ENCODE measurements around the gene IL12B. TPM values are rescaled to one million over a fixed set of nuclear protein-coding genes. Genes with fewer than 3 reads are reported as not detected.
A peak's percentile ranks its signal among the peaks of the same experiment; 100 is the strongest.
"Not testable (repeated sequence)": the region's sequence is repeated elsewhere in the genome, so short reads cannot be mapped to it uniquely, and the experiment has no call there.

Gene IL12B
- total RNA-seq = under 1 TPM in 1 of 2 experiments, not detected in 1; 0.07 TPM

DNA sequence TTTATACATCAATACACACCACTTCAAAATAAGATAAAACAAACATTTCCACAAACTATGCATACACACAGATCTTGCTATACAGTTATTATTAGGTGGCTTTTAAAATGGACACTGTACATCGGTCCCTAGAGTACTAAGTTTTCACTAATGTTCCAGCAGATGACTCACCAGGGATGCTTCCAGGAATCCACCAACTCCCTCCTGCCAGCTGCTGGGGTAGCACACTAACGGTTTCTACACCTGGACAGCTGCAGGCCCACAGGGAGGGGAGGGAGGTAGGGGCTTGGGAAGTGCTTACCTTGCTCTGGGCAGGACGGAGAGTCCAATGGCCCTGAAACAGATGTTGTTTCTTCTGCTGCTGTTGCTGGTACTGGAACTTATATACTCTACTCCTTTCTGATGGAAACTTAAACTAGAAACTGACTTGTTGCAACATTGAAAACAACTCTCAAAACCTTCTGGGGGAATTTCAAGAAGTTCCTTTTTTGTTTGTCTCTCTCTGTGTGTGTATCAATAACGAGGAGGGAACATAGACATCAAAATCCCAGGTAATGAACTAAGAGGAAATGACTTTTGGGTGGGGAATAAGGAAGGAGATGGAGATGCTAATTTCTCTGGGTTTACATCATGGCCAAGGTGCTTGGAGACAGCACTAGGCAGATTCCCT lies at the start of gene IL12B:
Gene IL12B, minus strand, starts transcription at position 357 of the 670 bp plus-strand sequence. CDS start 3,705 bp downstream, outside the sequence.
- CTCF ChIA-PET = no interaction called here
- ATAC-seq (no peak), DNase-seq (no peak)
- Mint-ChIP-seq H3K36me3 (no peaks in the 10 kb centered on the region), H3K9me3 (ENCODE audit: low read depth) (no peaks in the 10 kb centered on the region), H3K27me3 (peaks cover 63% of the 10 kb centered on the region), H3K4me3 (peak within 1 kb of the TSS; percentile 57), H3K27ac (no peak within 1 kb of the TSS), H3K4me1 (peaks cover 15% of the 10 kb centered on the region)

GRCh38 chr5:159377653-159378052 lies 47.4 kb upstream of the IL12B start:
- H3K4me1 Mint-ChIP-seq = no peaks in the 10 kb centered on the region
- peaks cover 32% of the 10 kb centered on the region for H3K27me3 Mint-ChIP-seq
- H3K27ac Mint-ChIP-seq = no peak overlapping the region
- ATAC-seq = no peak
- no peak for DNase-seq
- H3K9me3 Mint-ChIP-seq (ENCODE audit: low read depth) = peaks cover 16% of the 10 kb centered on the region
- no peak overlapping the region for H3K4me3 Mint-ChIP-seq
- peaks cover 4% of the 10 kb centered on the region for H3K36me3 Mint-ChIP-seq
- CTCF ChIA-PET = no interaction called here

- H3K36me3 Mint-ChIP-seq; H3K4me1 Mint-ChIP-seq; DNase-seq; H3K27ac Mint-ChIP-seq; ATAC-seq; H3K4me3 Mint-ChIP-seq; H3K9me3 Mint-ChIP-seq (ENCODE audit: low read depth); CTCF ChIA-PET: not testable (repeated sequence)
- peaks cover 35% of the 10 kb centered on the region for H3K27me3 Mint-ChIP-seq
These were observed 37.6 kb upstream of the IL12B start for GRCh38 chr5:159367866-159368265.

GRCh38 chr5:159366776-159367175 lies 36.5 kb upstream of the IL12B start:
- not testable (repeated sequence) for H3K4me1 Mint-ChIP-seq, ATAC-seq

GRCh38 chr5:159362220-159362619 lies 31.9 kb upstream of the IL12B start:
- Mint-ChIP-seq H3K9me3 (ENCODE audit: low read depth) (no peaks in the 10 kb centered on the region), H3K4me3 (no peak overlapping the region), H3K4me1 (peaks cover 18% of the 10 kb centered on the region), H3K27ac (no peak overlapping the region), H3K36me3 (peaks cover 4% of the 10 kb centered on the region), H3K27me3 (peaks cover 26% of the 10 kb centered on the region)
- DNase-seq (no peak), ATAC-seq (no peak)
- CTCF ChIA-PET = no interaction called here

More at GRCh38 chr5:159366776-159367175, 36.5 kb upstream of the IL12B start:
- H3K36me3 Mint-ChIP-seq; DNase-seq; CTCF ChIA-PET; H3K27ac Mint-ChIP-seq; H3K4me3 Mint-ChIP-seq; H3K9me3 Mint-ChIP-seq (ENCODE audit: low read depth): not testable (repeated sequence)
- H3K27me3 Mint-ChIP-seq = peaks cover 35% of the 10 kb centered on the region

DNA sequence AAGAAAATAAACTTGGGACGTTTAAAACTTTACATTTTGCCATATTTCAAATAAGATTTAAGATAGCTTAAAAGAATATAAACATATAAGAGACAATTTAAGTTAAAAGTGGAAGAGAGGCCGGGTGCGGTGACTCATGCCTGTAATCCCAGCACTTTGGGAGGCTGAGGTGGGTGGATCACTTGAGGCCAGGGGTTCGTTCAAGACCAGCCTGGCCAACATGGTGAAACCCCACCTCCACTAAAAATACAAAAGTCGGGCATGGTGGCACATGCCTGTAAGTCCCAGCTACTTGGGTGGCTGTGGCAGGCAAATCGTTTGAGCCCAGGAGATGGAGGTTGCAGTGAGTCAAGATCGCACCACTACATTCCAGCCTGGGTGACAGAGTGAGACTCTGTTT lies 29.6 kb upstream of the IL12B start:
- not testable (repeated sequence) for H3K4me3 Mint-ChIP-seq; DNase-seq; ATAC-seq; H3K9me3 Mint-ChIP-seq (ENCODE audit: low read depth); H3K36me3 Mint-ChIP-seq; H3K27ac Mint-ChIP-seq
- Mint-ChIP-seq H3K4me1 (peaks cover 11% of the 10 kb centered on the region), H3K27me3 (peaks cover 32% of the 10 kb centered on the region)
- CTCF ChIA-PET = interaction anchor here (1.2 to 1.3 kb wide), 2 partner anchors 12 to 23 kb away, joined by 3 to 4 read pairs; no protein-coding TSS in a partner anchor

GRCh38 chr5:159359408-159359807 lies 29.1 kb upstream of the IL12B start:
- Mint-ChIP-seq H3K36me3 (peaks cover 4% of the 10 kb centered on the region), H3K4me1 (peaks cover 11% of the 10 kb centered on the region), H3K27ac (no peak overlapping the region), H3K4me3 (no peak overlapping the region), H3K9me3 (ENCODE audit: low read depth) (no peaks in the 10 kb centered on the region), H3K27me3 (peaks cover 31% of the 10 kb centered on the region)
- DNase-seq (no peak), ATAC-seq (no peak)
- CTCF ChIA-PET = interaction anchor here (1.2 to 1.3 kb wide), 2 partner anchors 11 to 22 kb away, joined by 3 to 4 read pairs; no protein-coding TSS in a partner anchor

DNA sequence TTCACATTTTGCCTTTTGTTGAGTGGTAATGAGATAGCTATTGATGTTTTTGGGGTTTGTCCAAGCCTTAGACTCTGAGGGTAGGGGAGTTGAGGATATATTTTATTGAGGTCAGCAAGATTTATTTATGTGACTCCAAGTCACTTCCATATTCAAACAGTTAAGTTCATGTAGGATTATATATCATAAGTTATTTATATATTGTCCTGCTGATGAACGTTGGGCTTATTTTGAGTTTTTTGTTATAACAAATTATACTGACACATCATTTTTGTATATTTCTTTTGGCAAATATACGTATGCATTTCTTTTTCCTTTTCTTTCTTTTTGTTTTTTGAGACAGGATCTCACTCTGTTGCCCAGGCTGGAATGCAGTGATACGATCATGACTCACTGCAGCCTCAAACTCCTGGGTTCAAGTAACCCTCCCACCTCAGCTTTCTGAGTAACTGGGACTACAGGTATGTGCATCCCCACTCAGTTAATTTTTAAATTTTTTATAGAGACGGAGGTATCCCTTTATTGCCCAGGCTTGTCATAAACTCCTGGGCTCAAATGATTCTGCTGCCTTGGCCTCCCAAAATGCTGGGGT lies 23.5 kb upstream of the IL12B start:
- Mint-ChIP-seq H3K4me1 (peaks cover under 1% of the 10 kb centered on the region), H3K4me3 (no peak overlapping the region), H3K36me3 (peaks cover 2% of the 10 kb centered on the region), H3K27me3 (peaks cover 49% of the 10 kb centered on the region), H3K27ac (no peak overlapping the region), H3K9me3 (ENCODE audit: low read depth) (no peaks in the 10 kb centered on the region)
- ATAC-seq (no peak), DNase-seq (no peak)
- CTCF ChIA-PET = no interaction called here

- H3K36me3 Mint-ChIP-seq; DNase-seq; H3K4me1 Mint-ChIP-seq; H3K27ac Mint-ChIP-seq; H3K9me3 Mint-ChIP-seq (ENCODE audit: low read depth); H3K4me3 Mint-ChIP-seq; ATAC-seq: not testable (repeated sequence)
- H3K27me3 Mint-ChIP-seq = peaks cover 40% of the 10 kb centered on the region
- CTCF ChIA-PET = interaction anchor here (1.0 kb wide), 1 partner anchor 20 kb away, joined by 3 read pairs; no protein-coding TSS in a partner anchor
These were observed 20.4 kb upstream of the IL12B start for GRCh38 chr5:159350644-159351043.

DNA sequence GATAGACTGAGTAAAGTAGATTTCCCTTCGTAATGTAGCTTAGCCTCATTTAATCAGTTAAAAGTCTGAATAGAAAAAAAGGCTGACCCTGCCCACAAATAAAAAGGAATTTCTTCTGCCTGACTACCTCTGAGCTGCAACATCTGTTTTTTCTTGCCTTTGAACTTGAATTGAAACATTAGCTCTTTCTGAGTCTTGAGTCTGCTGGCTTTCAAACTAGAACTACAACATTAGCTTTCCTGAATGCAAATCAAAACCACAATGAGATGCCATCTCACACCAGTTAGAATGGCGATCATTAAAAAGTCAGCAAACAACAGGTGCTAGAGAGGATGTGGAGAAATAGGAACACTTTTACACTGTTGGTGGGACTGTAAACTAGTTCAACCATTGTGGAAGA lies 19.9 kb upstream of the IL12B start:
- H3K36me3 Mint-ChIP-seq; ATAC-seq; H3K9me3 Mint-ChIP-seq (ENCODE audit: low read depth); H3K27ac Mint-ChIP-seq; H3K4me1 Mint-ChIP-seq; CTCF ChIA-PET; DNase-seq; H3K4me3 Mint-ChIP-seq: not testable (repeated sequence)
- peaks cover 40% of the 10 kb centered on the region for H3K27me3 Mint-ChIP-seq

DNA sequence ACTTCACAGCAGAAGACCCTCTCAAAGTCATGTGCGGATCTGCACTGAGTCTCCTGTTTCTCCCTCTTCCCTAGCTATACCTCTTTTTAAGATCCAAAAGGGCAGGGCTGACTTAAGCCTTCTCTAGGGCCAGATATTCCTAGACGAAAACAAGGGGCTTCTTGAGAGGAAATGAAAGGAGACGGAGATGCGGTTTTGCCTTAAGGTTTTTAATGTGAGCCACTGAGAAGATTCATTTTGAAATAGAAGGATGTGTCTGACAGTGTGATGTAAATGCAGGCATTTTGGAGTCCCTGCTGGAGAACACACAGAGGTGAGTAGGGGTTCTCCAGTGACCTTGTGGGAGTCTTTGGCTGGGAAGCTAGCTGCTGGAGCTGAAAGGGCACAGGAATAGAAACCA lies 15.6 kb upstream of the IL12B start:
- DNase-seq (no peak), ATAC-seq (no peak)
- Mint-ChIP-seq H3K27ac (no peak overlapping the region), H3K4me1 (peaks cover 25% of the 10 kb centered on the region), H3K27me3 (peaks cover 34% of the 10 kb centered on the region), H3K4me3 (no peak overlapping the region), H3K9me3 (ENCODE audit: low read depth) (no peaks in the 10 kb centered on the region), H3K36me3 (peaks cover 12% of the 10 kb centered on the region)
- CTCF ChIA-PET = no interaction called here

DNA sequence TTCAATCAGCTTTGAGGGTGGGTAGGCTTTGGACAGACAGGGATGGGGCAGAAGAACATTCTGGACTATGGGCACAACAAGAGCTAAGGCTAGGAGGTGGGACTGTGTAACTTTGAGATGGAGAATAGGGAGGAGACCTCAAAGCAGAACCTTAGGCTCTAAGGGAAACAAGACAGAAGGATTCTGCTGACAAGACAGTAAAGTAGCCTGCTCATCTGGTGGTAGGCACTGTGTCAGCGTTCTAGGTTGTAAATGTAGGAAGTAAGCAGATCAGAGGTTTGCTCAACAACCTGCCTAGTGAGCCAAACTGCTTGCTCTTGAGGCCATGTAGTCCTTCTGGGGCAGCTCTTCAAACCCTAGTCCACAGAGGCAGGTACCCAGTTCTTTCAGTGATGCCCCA lies 15.0 kb upstream of the IL12B start:
- CTCF ChIA-PET = no interaction called here
- H3K27ac Mint-ChIP-seq = no peak overlapping the region
- DNase-seq (no peak), ATAC-seq (no peak)
- peaks cover 30% of the 10 kb centered on the region for H3K4me1 Mint-ChIP-seq
- H3K4me3 Mint-ChIP-seq = no peak overlapping the region
- H3K27me3 Mint-ChIP-seq = peaks cover 32% of the 10 kb centered on the region
- H3K36me3 Mint-ChIP-seq = peaks cover 12% of the 10 kb centered on the region
- H3K9me3 Mint-ChIP-seq (ENCODE audit: low read depth) = no peaks in the 10 kb centered on the region

GRCh38 chr5:159343295-159344094 lies 13.2 kb upstream of the IL12B start:
- H3K36me3 Mint-ChIP-seq = peaks cover 16% of the 10 kb centered on the region
- peaks cover 20% of the 10 kb centered on the region for H3K27me3 Mint-ChIP-seq
- no peak overlapping the region for H3K27ac Mint-ChIP-seq
- ATAC-seq (no peak), DNase-seq (no peak)
- H3K4me3 Mint-ChIP-seq = no peak overlapping the region
- peaks cover 2% of the 10 kb centered on the region for H3K9me3 Mint-ChIP-seq (ENCODE audit: low read depth)
- H3K4me1 Mint-ChIP-seq = peaks cover 42% of the 10 kb centered on the region
- CTCF ChIA-PET = no interaction called here
